GM12891 (cell line): Measurements from ENCODE around the gene ALMS1.
"Not testable (repeated sequence)": the region's sequence is repeated elsewhere in the genome, so short reads cannot be mapped to it uniquely, and the experiment has no call there.

Source experiments
- PAX5 ChIP-seq: IDR thresholded peaks from 2 replicates; pipeline ENCODE4 v1.6.1; 2011; ENCODE audit warnings: low read length, moderate library complexity, mild to moderate bottlenecking; ENCODE audit not compliant: insufficient read depth, severe bottlenecking
- POLR2A ChIP-seq: IDR thresholded peaks from 2 replicates; pipeline ENCODE4 v1.6.1; 2011; ENCODE audit warnings: low read depth, low read length, control low read depth
- POLR2AphosphoS5 ChIP-seq: IDR thresholded peaks from 2 replicates; pipeline ENCODE4 v1.6.1; 2011; ENCODE audit warnings: low read depth, low read length, control low read depth
- POU2F2 ChIP-seq: IDR thresholded peaks from 2 replicates; pipeline ENCODE4 v1.6.1; 2011; ENCODE audit warnings: low read depth, mild to moderate bottlenecking, control low read depth, low read length, moderate library complexity
- SPI1 ChIP-seq: IDR thresholded peaks from 2 replicates; pipeline ENCODE4 v1.6.1; 2011; ENCODE audit warnings: low read depth, low read length, control low read depth
- TAF1 ChIP-seq: IDR thresholded peaks from 2 replicates; pipeline ENCODE4 v1.6.1; 2011; ENCODE audit warnings: low read depth, low read length, control low read depth

GRCh38 chr2:73647690-73648089 is 262.1 kb downstream of the ALMS1 start:
- TF ChIP-seq POLR2AphosphoS5, POLR2A, TAF1, SPI1, POU2F2, PAX5: not testable (repeated sequence)
